ENCODE measurements around the gene TMEM108. TPM values are rescaled to one million over a fixed set of nuclear protein-coding genes. Genes with fewer than 3 reads are reported as not detected.

TMEM108 gene
- total and polyA plus RNA-seq, 2 experiments from 2014 or later: 7.4 to 15.3 TPM

- TF ChIP-seq ETS1 (IDR thresholded peaks at IDR 0.05): no peak
These were observed 404.3 kb downstream of the TMEM108 start (continued) for GRCh38 chr3:133442518-133442917.

- DNase-seq (ENCODE audit: low spot score): no peak
These were observed 405.6 kb downstream of the TMEM108 start for GRCh38 chr3:133443649-133444422.

More at GRCh38 chr3:133443649-133444422, 405.6 kb downstream of the TMEM108 start:
- no peak overlapping the region for H3K4me2 ChIP-seq
- no peaks in the 10 kb centered on the region for H3K36me3 Mint-ChIP-seq (ENCODE audit: low read depth)
- TF ChIP-seq ZNF114 (CRISPR knock-in tag; IDR thresholded peaks at IDR 0.05): no peak
- no peak for TF ChIP-seq EZH2phosphoT487 (IDR thresholded peaks at IDR 0.05; ENCODE audit: unreplicated experiment)
- TF ChIP-seq ETS1 (IDR thresholded peaks at IDR 0.05): no peak
- no peak for TF ChIP-seq ZNF462 (CRISPR knock-in tag; IDR thresholded peaks at IDR 0.05)
- no peak for TF ChIP-seq JUNB (IDR thresholded peaks at IDR 0.05; ENCODE audit: unreplicated experiment)
- TF ChIP-seq CREB1 (CRISPR knock-in tag; IDR thresholded peaks at IDR 0.05; ENCODE audit: low read depth): no peak
- H3K9me3 Mint-ChIP-seq: peaks cover 4% of the 10 kb centered on the region; the same call in 2 of the 3 replicates
- H2AFZ ChIP-seq: peak overlapping the region; percentile 76
- no peaks in the 10 kb centered on the region for H3F3A ChIP-seq (replicated peaks; ENCODE audit: low read depth)
- no peak overlapping the region for H3K4me3 ChIP-seq
- no peaks in the 10 kb centered on the region for H4K20me1 ChIP-seq (replicated peaks; ENCODE audit: insufficient read depth)
- no peaks in the 10 kb centered on the region for H3K9me2 ChIP-seq (ENCODE audit: insufficient read depth)
- peaks cover 6% of the 10 kb centered on the region; the same call in 1 of the 3 replicates for H3K4me1 Mint-ChIP-seq
- H3K27me3 ChIP-seq (ENCODE audit: insufficient read depth): no peaks in the 10 kb centered on the region
- H3K27me3 Mint-ChIP-seq (ENCODE audit: insufficient read depth, low read depth, poor library complexity): peaks cover 1% of the 10 kb centered on the region
- H3K4me3 Mint-ChIP-seq: no peak overlapping the region
- H3K4me1 ChIP-seq (ENCODE audit: insufficient read depth): no peaks in the 10 kb centered on the region
- H3K36me3 ChIP-seq (ENCODE audit: insufficient read depth): no peaks in the 10 kb centered on the region
- no peak overlapping the region; the same call in 1 of the 2 replicates for H3K27ac Mint-ChIP-seq
- ATAC-seq: no peak
- no peak overlapping the region for H3K27ac ChIP-seq (ENCODE audit: low read depth)
- no peaks in the 10 kb centered on the region for H3K79me2 ChIP-seq (replicated peaks; ENCODE audit: insufficient read depth)
